H1 (cell line): ENCODE results near the gene KRT1. TPM values are rescaled to one million over a fixed set of nuclear protein-coding genes. Genes with fewer than 3 reads are reported as not detected.

Experiments
- CTCF ChIA-PET: fragments of 300-600 bp; sonication (Branson Sonifier 250); formaldehyde crosslinking; loops from one replicate; lab custom pipeline; 2021; ENCODE audit not compliant: partially characterized antibody; lab: Charles Lee
- POLR2A ChIA-PET: fragments of 300-600 bp; sonication (Branson Sonifier 250); formaldehyde crosslinking; loops from one replicate; lab custom pipeline; 2021; ENCODE audit warnings: inconsistent platforms; ENCODE audit not compliant: partially characterized antibody; lab: Charles Lee
- DNase-seq, 2 experiments: peaks; one replicate each; pipeline versions ENCODE4 v3.0.0 to v3.0.0-alpha.2; 2010 to 2022; ENCODE audit warnings: low spot score in 2 of 2, low read depth in 1 of 2, mixed read lengths in 1 of 2
- FAIRE-seq: peaks from 2 replicates; lab custom pipeline; 2011; peaks lifted over from hg19 to GRCh38; lab: Jason Lieb, UNC
- H2AFZ ChIP-seq: 2 replicates; pipeline ENCODE4 v1.8.1; 2012; ENCODE audit warnings: low read length, inconsistent platforms
- H2AK5ac ChIP-seq: 2 replicates; pipeline ENCODE4 v1.6.1; 2013; ENCODE audit warnings: low read depth, low read length
- H2BK120ac ChIP-seq: replicated peaks from 2 replicates; pipeline ENCODE3; 2013; ENCODE audit warnings: low read depth, low read length, inconsistent platforms
- H2BK12ac ChIP-seq: 2 replicates; pipeline ENCODE4 v1.6.1; 2013; ENCODE audit warnings: low read depth, low read length
- H2BK15ac ChIP-seq: 2 replicates; pipeline ENCODE4 v1.6.1; 2013; ENCODE audit warnings: low read length
- H2BK20ac ChIP-seq: 2 replicates; pipeline ENCODE4 v1.6.1; 2013; ENCODE audit warnings: low read length
- H2BK5ac ChIP-seq: 2 replicates; pipeline ENCODE4 v1.6.1; 2013; ENCODE audit warnings: low read depth, low read length
- H3K14ac ChIP-seq: 2 replicates; pipeline ENCODE4 v1.6.1; 2013; ENCODE audit warnings: inconsistent platforms; ENCODE audit not compliant: insufficient read length
- H3K18ac ChIP-seq: 2 replicates; pipeline ENCODE4 v1.6.1; 2013; ENCODE audit warnings: low read length; ENCODE audit errors: extremely low read depth
- H3K23ac ChIP-seq: 2 replicates; pipeline ENCODE4 v1.6.1; 2013; ENCODE audit warnings: inconsistent platforms; ENCODE audit not compliant: insufficient read length
- H3K23me2 ChIP-seq: 2 replicates; pipeline ENCODE4 v1.6.1; 2013; ENCODE audit warnings: low read depth, low read length
- H3K27ac ChIP-seq: 2 replicates; pipeline ENCODE4 v1.6.1; 2011; ENCODE audit warnings: low read depth, low read length, inconsistent platforms
- H3K27me3 ChIP-seq, 4 experiments: replicated peaks in 1 of 4; 1 replicate in 1 of 4; 2 replicates in 3 of 4; pipeline versions ENCODE4 v1.6.1 to v1.8.1; 2011 to 2013; ENCODE audit warnings: low read length in 3 of 4, mild to moderate bottlenecking in 3 of 4, inconsistent platforms in 2 of 4, mixed read lengths in 2 of 4, moderate library complexity in 1 of 4; ENCODE audit not compliant: control insufficient read depth in 3 of 4, insufficient read depth in 3 of 4; ENCODE audit errors: extremely low read depth in 1 of 4
- H3K36me3 ChIP-seq, 4 experiments: 2 replicates each; pipeline versions ENCODE4 v1.6.1 to v1.8.1; 2011 to 2013; ENCODE audit warnings: mild to moderate bottlenecking in 4 of 4, low read length in 3 of 4, moderate library complexity in 2 of 4, control low read depth in 1 of 4, inconsistent platforms in 1 of 4; ENCODE audit not compliant: insufficient read depth in 4 of 4, control insufficient read depth in 2 of 4
- H3K4ac ChIP-seq: replicated peaks from 2 replicates; pipeline ENCODE3; 2013; ENCODE audit warnings: low read length, low read depth, mixed read lengths, inconsistent platforms; ENCODE audit not compliant: insufficient read length
- H3K4me1 ChIP-seq, 4 experiments: replicated peaks in 1 of 4; 1 replicate in 1 of 4; 2 replicates in 3 of 4; pipeline versions ENCODE4 v1.6.1 to v1.8.1; 2011 to 2013; ENCODE audit warnings: low read length in 3 of 4, inconsistent platforms in 2 of 4, mixed read lengths in 1 of 4; ENCODE audit not compliant: insufficient read depth in 4 of 4, control insufficient read depth in 3 of 4
- H3K4me2 ChIP-seq, 2 experiments: 2 replicates each; pipeline versions ENCODE4 v1.6.1 to v1.8.1; 2011 to 2013; ENCODE audit warnings: low read depth in 2 of 2, low read length in 2 of 2, control low read depth in 1 of 2, inconsistent platforms in 1 of 2, mild to moderate bottlenecking in 1 of 2; ENCODE audit not compliant: insufficient read depth in 1 of 2
- H3K4me3 ChIP-seq, 4 experiments: fragments of 200-600, 300-600 bp in 1 of 4; sonication (generic), shearing (Covaris generic), sonication (Bioruptor Twin) in 1 of 4; 2 replicates each; pipeline versions ENCODE4 v1.5.1 to v1.8.1; 2011 to 2016; ENCODE audit warnings: low read length in 4 of 4, low read depth in 3 of 4, control low read depth in 2 of 4, inconsistent platforms in 2 of 4, mild to moderate bottlenecking in 2 of 4, mixed read lengths in 1 of 4, moderate library complexity in 1 of 4; ENCODE audit not compliant: insufficient read depth in 2 of 4; ENCODE audit errors: extremely low read depth in 1 of 4
- H3K56ac ChIP-seq: replicated peaks from 2 replicates; pipeline ENCODE3; 2013; ENCODE audit warnings: low read depth, mild to moderate bottlenecking, mixed read lengths, low read length, inconsistent platforms; ENCODE audit not compliant: insufficient read length
- H3K79me1 ChIP-seq: 2 replicates; pipeline ENCODE4 v1.6.1; 2013; ENCODE audit warnings: low read depth, low read length, control low read depth
- H3K79me2 ChIP-seq, 2 experiments: 2 replicates each; pipeline versions ENCODE4 v1.6.1 to v1.8.1; 2012 to 2013; ENCODE audit warnings: low read length in 2 of 2, mild to moderate bottlenecking in 2 of 2, inconsistent platforms in 1 of 2; ENCODE audit not compliant: insufficient read depth in 2 of 2, control insufficient read depth in 1 of 2
- H3K9ac ChIP-seq, 4 experiments: replicated peaks in 1 of 4; 1 replicate in 1 of 4; 2 replicates in 3 of 4; pipeline versions ENCODE4 v1.6.1 to v1.8.1; 2011 to 2013; ENCODE audit warnings: low read depth in 3 of 4, low read length in 3 of 4, control low read depth in 2 of 4, mild to moderate bottlenecking in 2 of 4, moderate library complexity in 2 of 4, inconsistent platforms in 1 of 4; ENCODE audit errors: extremely low read depth in 1 of 4
- H3K9me3 ChIP-seq, 2 experiments: 2 replicates each; pipeline versions ENCODE4 v1.6.1 to v1.8.1; 2012 to 2013; ENCODE audit warnings: mild to moderate bottlenecking in 2 of 2, moderate library complexity in 2 of 2, control low read depth in 1 of 2, inconsistent platforms in 1 of 2, low read depth in 1 of 2, low read length in 1 of 2, mixed read lengths in 1 of 2; ENCODE audit not compliant: insufficient read depth in 2 of 2
- H4K20me1 ChIP-seq, 2 experiments: replicated peaks in 1 of 2; 2 replicates each; pipeline versions ENCODE3 to v1.8.1; 2011 to 2013; ENCODE audit warnings: inconsistent platforms in 2 of 2, low read length in 2 of 2, mild to moderate bottlenecking in 1 of 2; ENCODE audit not compliant: insufficient read depth in 2 of 2, control insufficient read depth in 1 of 2
- H4K5ac ChIP-seq: 2 replicates; pipeline ENCODE4 v1.6.1; 2013; ENCODE audit warnings: low read length, low read depth, mixed read lengths, inconsistent platforms; ENCODE audit not compliant: insufficient read length
- H4K8ac ChIP-seq: 2 replicates; pipeline ENCODE4 v1.8.0; 2013; ENCODE audit warnings: mild to moderate bottlenecking, moderate library complexity, low read length, inconsistent platforms; ENCODE audit not compliant: insufficient read depth; ENCODE audit errors: extremely low read depth
- H4K91ac ChIP-seq: replicated peaks from 2 replicates; pipeline ENCODE3; 2013; ENCODE audit warnings: low read length, mixed read lengths, inconsistent platforms; ENCODE audit not compliant: insufficient read length
- CBX5 ChIP-seq: fragments of 300-800, 300-1000 bp; sonication (generic); IDR thresholded peaks from 2 replicates; pipeline ENCODE4 v1.7.1; 2016; ENCODE audit warnings: antibody characterized with exemption, low read length, low read depth
- EP300 ChIP-seq, 2 experiments: IDR thresholded peaks; 1 replicate in 1 of 2; 2 replicates in 1 of 2; pipeline ENCODE4 v1.6.1; 2011 to 2012; ENCODE audit warnings: low read depth in 2 of 2, low read length in 2 of 2, mild to moderate bottlenecking in 2 of 2, borderline replicate concordance in 1 of 2, inconsistent platforms in 1 of 2, moderate library complexity in 1 of 2
- HDAC6 ChIP-seq: IDR thresholded peaks from one replicate; pipeline ENCODE4 v1.7.1; 2012; ENCODE audit warnings: low read depth, mild to moderate bottlenecking, inconsistent platforms, low read length, moderate library complexity
- SIN3A ChIP-seq, 2 experiments: IDR thresholded peaks in 1 of 2; conservative IDR thresholded peaks in 1 of 2; 2 replicates each; pipeline ENCODE4 v1.6.1; 2011 to 2012; ENCODE audit warnings: low read length in 2 of 2, improper control_type of control experiment in 1 of 2, low read depth in 1 of 2, mild to moderate bottlenecking in 1 of 2
- SP4 ChIP-seq: IDR thresholded peaks from 2 replicates; pipeline ENCODE4 v1.6.1; 2012; ENCODE audit warnings: low read length, inconsistent platforms
- WGBS, 2 experiments: shearing (Covaris generic) in 1 of 2; methylation state at CpG; one replicate each; pipeline versions ENCODE4 v1.1.6 to v1.1.7; 2013 to 2015; ENCODE audit warnings: low lambda C conversion rate in 2 of 2, mixed read lengths in 2 of 2, inconsistent platforms in 1 of 2, low coverage in 1 of 2, missing lambda C conversion rate in 1 of 2; ENCODE audit not compliant: insufficient replicate concordance in 2 of 2, insufficient coverage in 1 of 2, insufficient read length in 1 of 2; ENCODE audit errors: extremely low coverage in 1 of 2, missing lambda C conversion rate in 1 of 2; 5-methylcytosine and 5-hydroxymethylcytosine counted together
- polyA plus RNA-seq, 7 experiments: library from polyadenylated mRNA; depleted of rRNA in 3 of 7; stranded (reverse) in 5 of 7; unstranded in 2 of 7; fragments of >200 nt in 5 of 7; fragments of 200-250 nt in 2 of 7; gene quantifications; 1 replicate in 5 of 7; 2 replicates in 1 of 7; 4 replicates in 1 of 7; pipeline versions ENCODE4 v1.2.1 to v1.2.3, GENCODE V29; 2011 to 2013; ENCODE audit warnings: missing spikeins in 2 of 7, mixed read lengths in 2 of 7
- total RNA-seq: library from RNA; stranded (reverse); fragmentation: NEBNext Ultra II Directional; extraction: Animal tissue kit (Norgen Biotek cat#: 25700); gene quantifications from 2 replicates; pipeline ENCODE4 v1.2.1, GENCODE V29; 2021

KRT1 gene
- total and polyA plus RNA-seq, 2 of the 8 experiments (the other 6 are each of a cell fraction or from before 2014, with no cell fraction given): not detected

GRCh38 chr12:52667931-52668330, 12.3 kb downstream of the KRT1 start:
- H2BK5ac ChIP-seq: no peak overlapping the region
- H3K9ac ChIP-seq: no peak overlapping the region
- H2AFZ ChIP-seq: no peak overlapping the region
- no peak overlapping the region for H4K91ac ChIP-seq
- no peak for FAIRE-seq
- no peak overlapping the region for H3K14ac ChIP-seq
- H2BK20ac ChIP-seq: no peak overlapping the region
- H4K20me1 ChIP-seq: no peaks in the 10 kb centered on the region
- no peaks in the 10 kb centered on the region for H3K9me3 ChIP-seq
- H3K79me2 ChIP-seq: no peaks in the 10 kb centered on the region
- no peak overlapping the region for H2BK15ac ChIP-seq
- WGBS, 2 experiments: 89% methylated on average over 7 of the region's 7 CpGs; no CpG with 5 or more reads in 1 of the 2 experiments
- H3K27me3 ChIP-seq: no peaks in the 10 kb centered on the region; a peak in 1 of 7 replicates
- no peak overlapping the region for H3K18ac ChIP-seq
- DNase-seq: no peak
- H4K8ac ChIP-seq: no peak overlapping the region
- H3K27ac ChIP-seq: no peak overlapping the region
- ChIA-PET POLR2A (no interaction called here), CTCF (interaction anchor here (0.7 to 5.8 kb wide), 17 partner anchors 10 to 389 kb away, joined by 3 to 26 read pairs (median 5); partner anchors contain the start of gene KRT1)
- no peak overlapping the region for H2AK5ac ChIP-seq
- H3K4ac ChIP-seq: no peak overlapping the region
- no peaks in the 10 kb centered on the region for H3K79me1 ChIP-seq
- TF ChIP-seq EP300 (IDR thresholded peaks at IDR 0.05; ENCODE audit: borderline replicate concordance in 1 of 2, low read depth in 2 of 2, low read length in 2 of 2) (no peak), SIN3A (conservative IDR thresholded peaks at IDR 0.05 in 1 of 2, IDR thresholded peaks at IDR 0.05 in 1 of 2; ENCODE audit: low read depth in 1 of 2, low read length in 2 of 2) (no peak), CBX5 (no peak), SP4 (no peak), HDAC6 (no peak)
- H3K4me2 ChIP-seq: no peak overlapping the region
- no peaks in the 10 kb centered on the region for H3K4me1 ChIP-seq
- no peaks in the 10 kb centered on the region for H3K36me3 ChIP-seq
- no peak overlapping the region for H4K5ac ChIP-seq
- H3K4me3 ChIP-seq: no peak overlapping the region
- no peak overlapping the region for H2BK120ac ChIP-seq
- H3K56ac ChIP-seq: no peak overlapping the region
- H3K23me2 ChIP-seq: no peaks in the 10 kb centered on the region
- H3K23ac ChIP-seq: no peak overlapping the region
- no peak overlapping the region for H2BK12ac ChIP-seq
